ENCODE measurements around the gene CYCS.

GRCh38 chr7:25124465-25125136, 459 bp downstream of the CYCS start:
- no peak for TF ChIP-seq POLR2A (IDR thresholded peaks at IDR 0.05)
- TF ChIP-seq, protein P1, sequence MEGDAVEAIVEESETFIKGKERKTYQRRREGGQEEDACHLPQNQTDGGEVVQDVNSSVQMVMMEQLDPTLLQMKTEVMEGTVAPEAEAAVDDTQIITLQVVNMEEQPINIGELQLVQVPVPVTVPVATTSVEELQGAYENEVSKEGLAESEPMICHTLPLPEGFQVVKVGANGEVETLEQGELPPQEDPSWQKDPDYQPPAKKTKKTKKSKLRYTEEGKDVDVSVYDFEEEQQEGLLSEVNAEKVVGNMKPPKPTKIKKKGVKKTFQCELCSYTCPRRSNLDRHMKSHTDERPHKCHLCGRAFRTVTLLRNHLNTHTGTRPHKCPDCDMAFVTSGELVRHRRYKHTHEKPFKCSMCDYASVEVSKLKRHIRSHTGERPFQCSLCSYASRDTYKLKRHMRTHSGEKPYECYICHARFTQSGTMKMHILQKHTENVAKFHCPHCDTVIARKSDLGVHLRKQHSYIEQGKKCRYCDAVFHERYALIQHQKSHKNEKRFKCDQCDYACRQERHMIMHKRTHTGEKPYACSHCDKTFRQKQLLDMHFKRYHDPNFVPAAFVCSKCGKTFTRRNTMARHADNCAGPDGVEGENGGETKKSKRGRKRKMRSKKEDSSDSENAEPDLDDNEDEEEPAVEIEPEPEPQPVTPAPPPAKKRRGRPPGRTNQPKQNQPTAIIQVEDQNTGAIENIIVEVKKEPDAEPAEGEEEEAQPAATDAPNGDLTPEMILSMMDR (IDR thresholded peaks at IDR 0.05) = no peak
